ENCODE results near the gene CNTNAP2.

Gene CNTNAP2

DNA sequence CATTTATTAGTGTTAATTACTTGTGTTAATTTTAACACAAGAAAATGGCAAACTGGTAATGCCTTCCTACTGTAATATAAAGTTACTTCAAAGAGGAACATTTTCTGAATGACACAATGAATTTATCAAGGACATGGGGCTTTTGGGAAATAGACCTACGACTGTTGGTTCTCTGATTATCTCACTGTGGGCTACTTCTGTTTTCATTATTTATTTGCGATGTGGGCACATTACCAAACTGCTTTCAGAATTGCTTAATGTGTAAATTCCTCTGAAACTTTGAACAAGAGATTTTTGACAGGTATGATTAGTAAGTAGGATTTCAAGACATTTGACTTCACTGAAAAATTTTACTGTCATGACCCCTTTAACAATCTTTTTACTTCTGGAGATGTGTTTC lies 535.6 kb downstream of the CNTNAP2 start:
- WGBS (ENCODE audit: insufficient coverage), result no CpG with 5 or more reads among the region's 2 CpGs

DNA sequence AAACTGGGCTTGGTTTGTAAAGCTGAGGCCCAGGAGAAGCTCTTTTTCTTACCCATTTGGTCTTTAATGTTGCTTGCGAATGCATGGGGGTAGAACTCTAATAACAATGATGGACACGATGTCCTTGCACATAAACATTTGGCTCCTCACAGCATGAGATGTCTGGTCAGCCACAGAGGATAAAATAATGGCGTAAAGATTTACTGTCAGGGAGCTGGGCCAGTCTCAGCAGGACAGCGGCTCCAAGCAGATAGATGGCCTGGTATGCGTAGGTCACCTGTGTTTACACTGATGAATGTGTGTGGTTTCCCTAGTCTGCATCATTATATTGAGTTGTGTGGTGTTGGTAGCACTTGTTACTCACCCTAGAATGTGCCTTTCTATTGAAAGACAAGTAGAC lies 537.4 kb downstream of the CNTNAP2 start:
- 94% methylated on average over 4 of the region's 5 CpGs for WGBS (ENCODE audit: insufficient coverage)
- peaks cover 15 to 61% (median 32%) of the 10 kb centered on the region in 4 experiments for H3K4me1 ChIP-seq (ENCODE audit: control extremely low read depth in 1 of 4, control insufficient read depth in 4 of 4, insufficient read depth in 4 of 4, low read length in 3 of 4)
- no peak overlapping the region for H3K4me3 ChIP-seq (ENCODE audit: control insufficient read depth in 1 of 7, extremely low read depth in 1 of 7, insufficient read depth in 4 of 7, low read depth in 2 of 7, low read length in 6 of 7)
- CTCF ChIA-PET, result no interaction called here
- no peaks in the 10 kb centered on the region for H3K9me3 ChIP-seq (ENCODE audit: control extremely low read depth in 1 of 5, control insufficient read depth in 4 of 5, insufficient read depth in 2 of 5, low read depth in 1 of 5, low read length in 4 of 5)
- H3K27ac ChIP-seq (ENCODE audit: insufficient read depth in 1 of 2, low read depth in 1 of 2, low read length in 2 of 2, poor library complexity in 1 of 2, severe bottlenecking in 2 of 2), result no peak overlapping the region
- no peaks in the 10 kb centered on the region for H3K36me3 ChIP-seq (ENCODE audit: control insufficient read depth in 4 of 4, insufficient read depth in 4 of 4, low read length in 3 of 4)
- H3K27me3 ChIP-seq (replicated peaks in 2 of 5; ENCODE audit: control insufficient read depth in 4 of 5, insufficient read depth in 5 of 5, low read length in 4 of 5), result no peaks in the 10 kb centered on the region
- no peak for DNase-seq
- POLR2A ChIA-PET, result no interaction called here

More for the DNA sequence above, 535.6 kb downstream of the CNTNAP2 start:
- H3K9me3 ChIP-seq (ENCODE audit: control extremely low read depth in 1 of 5, control insufficient read depth in 4 of 5, insufficient read depth in 2 of 5, low read depth in 1 of 5, low read length in 4 of 5), result no peaks in the 10 kb centered on the region
- ChIA-PET POLR2A (no interaction called here), CTCF (no interaction called here)
- H3K4me1 ChIP-seq (ENCODE audit: control extremely low read depth in 1 of 4, control insufficient read depth in 4 of 4, insufficient read depth in 4 of 4, low read length in 3 of 4), result peaks cover 14 to 61% (median 31%) of the 10 kb centered on the region in 4 experiments
- peak in 2 of 3 donors; percentile 47 to 55 for DNase-seq
- H3K27ac ChIP-seq (ENCODE audit: insufficient read depth in 1 of 2, low read depth in 1 of 2, low read length in 2 of 2, poor library complexity in 1 of 2, severe bottlenecking in 2 of 2), result no peak overlapping the region
- peak overlapping the region in 1 of 7 experiments; percentile 21 for H3K4me3 ChIP-seq (ENCODE audit: control insufficient read depth in 1 of 7, extremely low read depth in 1 of 7, insufficient read depth in 4 of 7, low read depth in 2 of 7, low read length in 6 of 7)
- H3K36me3 ChIP-seq (ENCODE audit: control insufficient read depth in 4 of 4, insufficient read depth in 4 of 4, low read length in 3 of 4), result no peaks in the 10 kb centered on the region
- no peaks in the 10 kb centered on the region for H3K27me3 ChIP-seq (replicated peaks in 2 of 5; ENCODE audit: control insufficient read depth in 4 of 5, insufficient read depth in 5 of 5, low read length in 4 of 5)

DNA sequence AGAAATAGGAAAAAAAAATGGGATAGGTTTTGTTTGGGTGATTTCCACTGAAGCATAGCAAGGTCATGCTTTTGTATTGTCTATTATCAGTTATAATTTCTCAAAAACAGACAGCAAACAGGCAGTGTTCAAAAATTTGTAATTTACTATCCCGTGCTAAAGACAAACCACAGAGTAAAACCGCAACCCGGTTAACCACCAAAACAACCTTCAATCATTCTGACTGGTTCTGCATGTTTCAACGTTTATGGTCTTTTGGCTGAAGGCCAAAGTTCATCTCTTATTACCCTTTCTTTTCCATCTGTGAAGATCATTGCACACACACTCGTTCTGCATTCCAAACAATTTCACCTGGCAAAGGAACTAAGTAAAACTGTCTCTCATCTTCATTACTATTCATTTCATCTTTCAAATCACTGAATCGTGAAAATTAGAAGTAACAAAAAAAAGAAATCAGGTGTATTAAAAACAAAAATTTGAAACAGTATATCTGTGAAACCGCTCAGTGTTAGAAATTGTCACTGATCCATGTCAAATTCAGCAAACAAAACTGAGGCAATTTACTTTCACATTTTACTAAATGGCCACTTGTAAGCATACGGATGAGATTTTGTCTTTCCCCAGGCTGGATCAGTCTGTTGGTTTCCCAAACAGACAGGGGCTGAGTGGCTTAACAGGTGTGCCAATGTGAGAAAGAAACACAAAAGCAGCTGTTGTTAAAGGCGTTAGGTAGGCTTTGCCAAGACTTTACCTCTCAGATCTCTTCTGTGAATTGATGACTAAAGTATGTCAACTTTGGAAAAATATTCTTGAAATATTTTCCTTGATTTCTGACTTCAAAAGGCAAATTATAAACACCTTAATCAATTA lies 539.6 kb downstream of the CNTNAP2 start:
- WGBS (ENCODE audit: insufficient coverage), result 10% methylated on average over 6 of the region's 9 CpGs
- Histone ChIP-seq H3K9me3 (ENCODE audit: control extremely low read depth in 1 of 5, control insufficient read depth in 4 of 5, insufficient read depth in 2 of 5, low read depth in 1 of 5, low read length in 4 of 5) (no peaks in the 10 kb centered on the region), H3K27me3 (replicated peaks in 2 of 5; ENCODE audit: control insufficient read depth in 4 of 5, insufficient read depth in 5 of 5, low read length in 4 of 5) (no peaks in the 10 kb centered on the region), H3K4me3 (ENCODE audit: control insufficient read depth in 1 of 7, extremely low read depth in 1 of 7, insufficient read depth in 4 of 7, low read depth in 2 of 7, low read length in 6 of 7) (peak overlapping the region in 2 of 7 experiments; percentile 41 to 51), H3K4me1 (ENCODE audit: control extremely low read depth in 1 of 4, control insufficient read depth in 4 of 4, insufficient read depth in 4 of 4, low read length in 3 of 4) (peaks cover 13 to 68% (median 33%) of the 10 kb centered on the region in 4 experiments), H3K36me3 (ENCODE audit: control insufficient read depth in 4 of 4, insufficient read depth in 4 of 4, low read length in 3 of 4) (no peaks in the 10 kb centered on the region), H3K27ac (ENCODE audit: insufficient read depth in 1 of 2, low read depth in 1 of 2, low read length in 2 of 2, poor library complexity in 1 of 2, severe bottlenecking in 2 of 2) (peak overlapping the region; percentile 68 to 80)
- ChIA-PET CTCF (interaction anchor here (1.6 kb wide), 1 partner anchor 10 kb away, joined by 5 read pairs; no protein-coding TSS in a partner anchor), POLR2A (no interaction called here)
- DNase-seq, result peak; percentile 91 to 97 (median 96)

DNA sequence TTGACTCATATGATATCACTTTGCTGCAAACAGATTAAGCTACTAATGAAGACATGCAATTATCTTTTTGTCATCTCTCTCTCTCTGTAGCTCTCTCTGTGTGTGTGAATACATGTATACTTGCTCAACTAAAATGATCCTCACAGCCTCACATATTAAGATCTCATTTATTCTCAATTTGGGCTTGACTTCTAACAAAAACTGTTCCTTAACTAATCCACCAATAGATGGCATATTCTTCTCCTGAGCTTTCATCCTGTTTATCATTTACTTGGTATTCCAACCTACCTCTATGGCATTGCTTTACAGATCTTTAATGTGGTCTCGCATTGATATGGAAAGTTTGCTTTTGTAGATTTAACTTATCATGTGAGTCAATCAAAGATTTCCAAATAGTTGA lies 540.4 kb downstream of the CNTNAP2 start:
- Histone ChIP-seq H3K27me3 (replicated peaks in 2 of 5; ENCODE audit: control insufficient read depth in 4 of 5, insufficient read depth in 5 of 5, low read length in 4 of 5) (no peaks in the 10 kb centered on the region), H3K36me3 (ENCODE audit: control insufficient read depth in 4 of 4, insufficient read depth in 4 of 4, low read length in 3 of 4) (no peaks in the 10 kb centered on the region), H3K9me3 (ENCODE audit: control extremely low read depth in 1 of 5, control insufficient read depth in 4 of 5, insufficient read depth in 2 of 5, low read depth in 1 of 5, low read length in 4 of 5) (no peaks in the 10 kb centered on the region), H3K4me3 (ENCODE audit: control insufficient read depth in 1 of 7, extremely low read depth in 1 of 7, insufficient read depth in 4 of 7, low read depth in 2 of 7, low read length in 6 of 7) (no peak overlapping the region), H3K27ac (ENCODE audit: insufficient read depth in 1 of 2, low read depth in 1 of 2, low read length in 2 of 2, poor library complexity in 1 of 2, severe bottlenecking in 2 of 2) (no peak overlapping the region), H3K4me1 (ENCODE audit: control extremely low read depth in 1 of 4, control insufficient read depth in 4 of 4, insufficient read depth in 4 of 4, low read length in 3 of 4) (peaks cover 9 to 68% (median 30%) of the 10 kb centered on the region in 4 experiments)
- WGBS (ENCODE audit: insufficient coverage), result no CpG with 5 or more reads among the region's 1 CpG
- POLR2A ChIA-PET, result no interaction called here
- CTCF ChIA-PET, result interaction anchor here (0.6 to 1.6 kb wide), 3 partner anchors 11 to 29 kb away, joined by 3 to 5 read pairs (median 3); no protein-coding TSS in a partner anchor
- peak in 1 of 3 donors; percentile 20 for DNase-seq

DNA sequence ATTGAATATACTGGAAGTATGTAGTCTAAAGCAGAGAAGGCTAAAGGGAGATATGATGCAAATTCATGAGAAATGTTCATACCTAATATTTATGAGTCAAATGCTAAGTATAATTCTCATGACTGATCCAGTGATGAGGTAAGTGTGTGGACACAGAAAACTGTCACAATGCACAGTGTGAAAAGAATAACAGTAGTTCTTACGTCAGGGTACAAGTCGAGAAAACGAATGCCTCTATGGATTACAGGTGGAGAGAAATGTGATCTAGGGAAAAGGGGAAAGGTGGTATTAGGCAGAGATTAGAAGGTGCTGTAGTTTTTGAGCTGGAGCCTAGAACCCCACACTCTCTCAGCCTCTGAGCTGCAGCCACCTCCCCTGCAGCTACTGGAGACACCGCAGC lies 542.0 kb downstream of the CNTNAP2 start:
- Histone ChIP-seq H3K36me3 (ENCODE audit: control insufficient read depth in 4 of 4, insufficient read depth in 4 of 4, low read length in 3 of 4) (no peaks in the 10 kb centered on the region), H3K9me3 (ENCODE audit: control extremely low read depth in 1 of 5, control insufficient read depth in 4 of 5, insufficient read depth in 2 of 5, low read depth in 1 of 5, low read length in 4 of 5) (no peaks in the 10 kb centered on the region), H3K4me1 (ENCODE audit: control extremely low read depth in 1 of 4, control insufficient read depth in 4 of 4, insufficient read depth in 4 of 4, low read length in 3 of 4) (peaks cover 5 to 57% (median 25%) of the 10 kb centered on the region in 4 experiments), H3K27ac (ENCODE audit: insufficient read depth in 1 of 2, low read depth in 1 of 2, low read length in 2 of 2, poor library complexity in 1 of 2, severe bottlenecking in 2 of 2) (no peak overlapping the region), H3K27me3 (replicated peaks in 2 of 5; ENCODE audit: control insufficient read depth in 4 of 5, insufficient read depth in 5 of 5, low read length in 4 of 5) (no peaks in the 10 kb centered on the region), H3K4me3 (ENCODE audit: control insufficient read depth in 1 of 7, extremely low read depth in 1 of 7, insufficient read depth in 4 of 7, low read depth in 2 of 7, low read length in 6 of 7) (no peak overlapping the region)
- CTCF ChIA-PET, result interaction anchor here (1.6 kb wide), 1 partner anchor 10 kb away, joined by 4 read pairs; no protein-coding TSS in a partner anchor
- 98% methylated on average over 4 of the region's 4 CpGs for WGBS (ENCODE audit: insufficient coverage)
- POLR2A ChIA-PET, result no interaction called here
- DNase-seq, result no peak

DNA sequence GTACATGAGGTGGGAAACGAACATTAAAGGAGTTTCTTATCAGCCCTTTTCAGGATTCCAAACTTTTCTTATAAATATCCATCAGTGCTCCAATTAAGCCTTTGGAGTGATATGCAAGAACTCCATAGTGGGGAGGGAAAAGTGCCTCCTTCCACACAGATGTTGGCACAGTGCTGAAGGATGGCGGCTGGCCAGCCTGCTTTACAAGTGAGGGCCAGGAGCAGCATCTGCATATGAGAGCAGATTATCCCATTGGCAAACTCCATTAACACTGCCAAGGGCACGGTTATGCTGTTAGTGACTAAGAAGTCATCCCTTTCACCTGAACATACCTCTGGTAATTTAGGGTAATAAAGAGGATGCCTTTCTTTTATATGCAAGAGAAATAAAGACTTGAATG lies 543.1 kb downstream of the CNTNAP2 start:
- no peaks in the 10 kb centered on the region for H3K36me3 ChIP-seq (ENCODE audit: control insufficient read depth in 4 of 4, insufficient read depth in 4 of 4, low read length in 3 of 4)
- H3K9me3 ChIP-seq (ENCODE audit: control extremely low read depth in 1 of 5, control insufficient read depth in 4 of 5, insufficient read depth in 2 of 5, low read depth in 1 of 5, low read length in 4 of 5), result no peaks in the 10 kb centered on the region
- no peak for DNase-seq
- no peaks in the 10 kb centered on the region for H3K27me3 ChIP-seq (replicated peaks in 2 of 5; ENCODE audit: control insufficient read depth in 4 of 5, insufficient read depth in 5 of 5, low read length in 4 of 5)
- H3K4me3 ChIP-seq (ENCODE audit: control insufficient read depth in 1 of 7, extremely low read depth in 1 of 7, insufficient read depth in 4 of 7, low read depth in 2 of 7, low read length in 6 of 7), result no peak overlapping the region
- CTCF ChIA-PET, result interaction anchor here (1.6 kb wide), 1 partner anchor 12 kb away, joined by 4 read pairs; no protein-coding TSS in a partner anchor
- no peak overlapping the region for H3K27ac ChIP-seq (ENCODE audit: insufficient read depth in 1 of 2, low read depth in 1 of 2, low read length in 2 of 2, poor library complexity in 1 of 2, severe bottlenecking in 2 of 2)
- POLR2A ChIA-PET, result no interaction called here
- WGBS (ENCODE audit: insufficient coverage), result 100% methylated on average over 1 of the region's 3 CpGs
- peaks cover 5 to 50% (median 21%) of the 10 kb centered on the region in 4 experiments for H3K4me1 ChIP-seq (ENCODE audit: control extremely low read depth in 1 of 4, control insufficient read depth in 4 of 4, insufficient read depth in 4 of 4, low read length in 3 of 4)

DNA sequence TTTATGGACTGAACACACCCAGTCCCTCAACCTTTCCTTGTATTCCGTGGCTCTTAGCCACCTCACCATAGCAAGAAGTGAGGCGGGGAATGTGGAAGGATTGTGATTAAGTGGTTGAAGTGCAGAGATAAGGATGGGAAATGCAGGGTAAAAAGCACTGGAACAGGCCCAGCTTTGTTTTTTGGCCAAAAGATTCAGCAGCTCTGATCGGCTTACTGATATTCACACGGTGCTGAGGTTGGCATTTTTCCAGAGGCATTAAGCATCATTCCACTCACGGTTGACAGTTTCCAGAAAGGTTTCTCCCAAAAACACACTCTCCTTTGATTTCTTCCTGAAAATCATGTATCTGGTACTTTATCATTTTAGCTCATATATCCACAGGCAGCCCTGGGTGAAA lies 544.2 kb downstream of the CNTNAP2 start:
- H3K9me3 ChIP-seq (ENCODE audit: control extremely low read depth in 1 of 5, control insufficient read depth in 4 of 5, insufficient read depth in 2 of 5, low read depth in 1 of 5, low read length in 4 of 5), result no peaks in the 10 kb centered on the region
- no peaks in the 10 kb centered on the region for H3K36me3 ChIP-seq (ENCODE audit: control insufficient read depth in 4 of 4, insufficient read depth in 4 of 4, low read length in 3 of 4)
- H3K4me1 ChIP-seq (ENCODE audit: control extremely low read depth in 1 of 4, control insufficient read depth in 4 of 4, insufficient read depth in 4 of 4, low read length in 3 of 4), result peaks cover 3 to 41% (median 17%) of the 10 kb centered on the region in 4 experiments
- 6% methylated on average over 3 of the region's 5 CpGs for WGBS (ENCODE audit: insufficient coverage)
- peak overlapping the region in 1 of 2 experiments; percentile 45 for H3K27ac ChIP-seq (ENCODE audit: insufficient read depth in 1 of 2, low read depth in 1 of 2, low read length in 2 of 2, poor library complexity in 1 of 2, severe bottlenecking in 2 of 2)
- CTCF ChIA-PET, result no interaction called here
- no peaks in the 10 kb centered on the region for H3K27me3 ChIP-seq (replicated peaks in 2 of 5; ENCODE audit: control insufficient read depth in 4 of 5, insufficient read depth in 5 of 5, low read length in 4 of 5)
- peak overlapping the region in 1 of 7 experiments; percentile 12 for H3K4me3 ChIP-seq (ENCODE audit: control insufficient read depth in 1 of 7, extremely low read depth in 1 of 7, insufficient read depth in 4 of 7, low read depth in 2 of 7, low read length in 6 of 7)
- DNase-seq, result no peak
- POLR2A ChIA-PET, result no interaction called here

Measured in common myeloid progenitor, CD34-positive (primary cell).